GM21360 (cell line): ENCODE measurements around the gene MYH14.
"Not testable (repeated sequence)": the region's sequence is repeated elsewhere in the genome, so short reads cannot be mapped to it uniquely, and the experiment has no call there.

Experiments
- ATAC-seq: cut with Tn5 transposase; IDR thresholded peaks from one replicate; pipeline ENCODE4 v1.9.1; 2021; ENCODE audit warnings: mild to moderate bottlenecking, moderate library complexity; ENCODE audit not compliant: unreplicated experiment

MYH14 gene

GRCh38 chr19:50330365-50331078 is 127.1 kb downstream of the MYH14 start:
- peak; percentile 26 for ATAC-seq

DNA sequence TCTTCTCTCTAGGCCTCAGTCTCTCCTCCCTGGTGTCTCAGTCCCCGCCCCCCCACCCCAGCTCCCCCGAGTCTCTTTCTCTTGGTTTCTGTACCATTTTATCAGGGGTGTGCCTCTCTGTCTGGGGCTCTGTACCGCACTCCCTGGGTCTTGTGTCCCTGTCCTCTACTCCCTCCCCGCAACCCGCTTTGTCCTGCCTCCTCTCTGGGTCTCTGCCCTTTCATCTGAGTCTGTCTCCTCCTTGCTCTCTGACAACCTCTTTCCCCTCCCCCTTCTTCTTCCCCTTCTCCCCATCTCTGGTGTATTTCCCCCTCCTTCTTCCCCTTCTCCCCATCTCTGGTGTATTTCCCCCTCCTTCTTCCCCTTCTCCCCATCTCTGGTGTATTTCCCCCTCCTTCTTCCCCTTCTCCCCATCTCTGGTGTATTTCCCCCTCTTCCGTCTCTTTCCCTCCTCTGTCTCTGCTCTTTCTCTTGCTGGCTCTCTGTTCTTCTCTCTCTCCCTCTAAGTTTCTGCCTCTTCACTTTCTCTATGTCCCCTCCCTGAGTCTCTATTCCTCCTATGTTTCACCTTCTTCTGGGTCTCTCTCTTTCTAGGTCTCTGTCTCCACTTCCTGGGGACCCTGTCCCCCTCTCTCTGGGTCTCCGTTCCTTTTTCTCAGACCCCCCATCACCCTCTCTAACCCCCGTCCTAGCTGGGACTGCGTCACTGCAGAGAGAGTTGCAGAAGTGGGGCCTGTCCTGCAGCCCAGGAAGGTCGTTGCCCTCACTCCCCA is 128.0 kb downstream of the MYH14 start:
- no peak for ATAC-seq

DNA sequence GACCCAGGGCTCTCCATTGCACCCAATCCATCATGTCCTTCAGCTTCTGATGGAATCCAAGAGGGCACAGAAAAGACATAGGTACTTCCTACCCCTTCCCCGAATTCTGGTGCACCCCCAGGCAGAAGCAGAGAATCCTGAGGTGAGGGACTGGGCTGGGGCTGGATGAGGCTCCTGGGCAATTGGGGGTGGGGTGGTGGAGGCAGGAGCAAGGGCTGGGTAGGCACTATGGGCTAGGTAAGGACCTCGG is 128.5 kb downstream of the MYH14 start:
- ATAC-seq = no peak

DNA sequence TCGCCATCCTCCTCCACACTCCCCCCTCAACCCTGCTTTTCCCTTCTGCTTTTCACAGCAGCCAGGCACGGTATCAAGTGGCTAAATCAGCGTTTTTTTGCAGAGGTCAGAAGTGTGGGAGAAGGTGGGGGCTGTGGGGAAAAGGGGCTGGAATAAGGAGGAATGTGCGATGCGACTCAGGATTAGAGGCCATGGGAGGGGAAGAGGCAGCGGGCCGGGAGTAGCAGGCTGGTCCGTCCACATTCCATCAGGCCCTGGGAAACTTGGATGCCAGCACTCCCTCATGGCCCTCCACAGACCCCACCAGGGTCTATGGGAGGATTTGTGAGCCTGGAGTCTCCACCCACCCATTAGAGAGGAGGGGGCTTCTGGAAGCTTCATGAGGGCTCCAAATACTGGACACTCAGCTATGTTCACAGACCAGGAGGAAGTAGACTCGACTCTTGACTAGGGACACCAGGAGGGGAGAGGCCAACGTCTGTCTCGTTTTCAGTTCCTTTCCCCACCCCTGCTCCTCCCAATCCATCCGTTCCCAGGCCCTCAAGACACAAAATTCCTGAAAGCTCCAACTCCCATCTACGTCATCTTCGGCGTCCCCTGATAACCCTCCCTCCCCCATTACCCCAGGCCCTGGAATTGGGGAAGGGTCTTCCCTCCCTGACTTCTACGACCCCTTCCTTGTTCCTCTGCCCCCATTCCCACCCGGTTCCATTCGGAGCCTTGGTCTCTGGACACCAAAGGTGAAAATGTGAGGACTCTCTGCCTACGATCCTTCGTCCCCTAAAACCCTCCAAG is 129.0 kb downstream of the MYH14 start:
- no peak for ATAC-seq

GRCh38 chr19:50333235-50333736 is 129.9 kb downstream of the MYH14 start:
- no peak for ATAC-seq

DNA sequence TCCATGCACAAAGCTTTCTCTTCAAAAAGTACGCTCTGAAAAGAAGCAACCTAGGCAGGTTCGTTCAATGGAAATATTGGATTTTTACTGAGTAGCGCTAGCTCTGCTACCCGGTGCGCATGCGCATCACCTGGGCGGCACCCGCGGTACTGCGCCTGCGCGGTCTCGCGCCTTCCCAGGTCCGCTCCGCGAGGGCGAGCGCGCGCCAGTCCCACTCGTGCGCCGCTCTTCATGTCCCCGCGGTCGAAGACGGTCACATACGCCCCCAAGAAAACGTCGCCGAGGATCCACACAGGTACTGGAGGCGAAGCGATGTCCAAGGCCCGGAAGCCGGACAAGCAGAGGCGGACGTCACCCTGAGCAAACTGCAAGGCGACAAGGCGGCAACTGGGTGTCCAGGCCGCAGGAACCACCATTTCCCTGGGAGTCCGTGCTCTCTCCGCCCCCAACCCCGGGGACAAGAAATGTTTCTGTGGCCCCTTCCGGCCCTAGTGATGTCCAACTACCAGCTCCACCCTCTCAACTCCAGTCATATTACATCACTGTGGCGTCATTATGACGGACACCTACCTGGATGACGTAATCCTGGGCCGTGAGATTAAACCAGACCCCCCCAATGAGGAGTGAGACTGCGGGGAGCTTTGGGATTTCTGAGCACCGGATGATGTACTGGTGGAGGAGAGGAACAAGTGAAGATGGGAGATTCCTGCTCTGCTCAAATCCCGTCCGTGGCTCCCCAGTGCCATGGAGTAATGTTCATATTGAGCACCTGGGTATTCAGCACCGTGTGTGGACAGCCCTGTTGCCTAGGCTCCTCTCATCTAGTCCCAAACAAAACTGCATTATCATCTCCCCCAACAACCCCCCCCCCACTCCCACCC is 130.6 kb downstream of the MYH14 start:
- no peak for ATAC-seq

DNA sequence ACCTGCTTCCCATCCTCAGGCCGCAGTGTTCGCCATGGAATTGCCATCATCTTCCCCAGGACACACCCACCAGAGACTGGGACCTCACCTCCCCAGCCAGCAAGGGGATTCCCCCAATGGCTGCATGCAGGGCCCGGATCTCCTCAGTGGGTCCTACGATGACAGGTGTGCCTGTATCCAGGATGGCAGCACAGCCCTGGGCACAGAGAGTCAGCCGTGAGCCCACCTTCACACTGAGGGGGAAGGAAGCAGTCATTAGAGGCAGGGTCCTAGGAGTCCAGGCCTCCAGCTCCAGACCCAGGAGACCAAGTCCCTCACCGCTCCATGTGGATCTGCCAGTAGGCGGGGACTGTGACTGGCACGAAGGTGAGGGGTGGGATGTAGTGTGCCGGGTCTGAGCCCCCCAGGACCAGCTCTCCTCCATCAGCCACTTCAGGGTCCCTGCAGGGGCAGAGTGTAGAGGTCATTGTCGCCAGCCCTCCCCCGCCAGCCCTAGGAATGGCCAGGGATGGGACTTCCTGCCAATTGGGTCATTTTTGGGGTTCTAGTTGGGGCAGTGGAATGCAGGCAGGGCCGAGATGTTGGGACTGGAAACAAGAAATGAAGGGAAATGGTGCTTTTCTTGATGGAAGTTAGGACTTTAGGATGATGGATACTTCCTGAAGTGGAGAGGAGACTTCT is 131.5 kb downstream of the MYH14 start:
- no peak for ATAC-seq

GRCh38 chr19:50337031-50337430 is 133.6 kb downstream of the MYH14 start:
- not testable (repeated sequence) for ATAC-seq

- ATAC-seq = no peak
These were observed 136.9 kb downstream of the MYH14 start for GRCh38 chr19:50340331-50340730.

GRCh38 chr19:50341091-50341564 is 137.7 kb downstream of the MYH14 start:
- no peak for ATAC-seq

DNA sequence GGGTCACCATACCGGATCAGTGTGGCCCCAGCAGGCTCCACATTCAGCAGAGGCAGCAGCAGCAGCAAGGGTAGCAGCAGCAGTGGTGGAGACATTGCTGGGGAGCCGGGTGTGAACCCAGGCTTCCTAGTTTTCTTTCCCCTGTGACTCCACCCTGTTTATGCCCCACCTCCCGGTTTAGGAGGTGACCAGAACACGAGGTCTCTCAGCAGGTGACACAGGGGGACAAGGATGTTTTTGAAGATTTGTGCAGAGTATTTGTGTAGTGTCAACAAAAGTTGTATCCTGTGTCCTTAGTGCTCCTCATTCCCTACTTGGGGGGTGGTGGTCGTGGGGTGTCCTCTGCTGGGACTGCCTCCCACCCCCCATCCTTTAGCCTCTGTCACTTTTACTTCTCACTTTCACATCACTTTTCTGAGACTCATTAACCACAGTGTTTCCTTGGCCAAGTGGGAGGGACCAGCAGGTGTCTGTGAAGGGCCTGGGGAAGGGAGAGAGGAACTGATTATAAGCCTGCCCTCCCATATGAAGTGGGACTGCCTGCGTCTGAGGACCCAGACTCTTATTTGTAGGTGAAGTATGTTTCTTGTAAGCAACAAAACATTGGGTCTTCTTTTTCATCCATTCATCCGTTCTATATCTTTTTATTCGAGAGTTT is 141.4 kb downstream of the MYH14 start:
- ATAC-seq = peak; percentile 50

DNA sequence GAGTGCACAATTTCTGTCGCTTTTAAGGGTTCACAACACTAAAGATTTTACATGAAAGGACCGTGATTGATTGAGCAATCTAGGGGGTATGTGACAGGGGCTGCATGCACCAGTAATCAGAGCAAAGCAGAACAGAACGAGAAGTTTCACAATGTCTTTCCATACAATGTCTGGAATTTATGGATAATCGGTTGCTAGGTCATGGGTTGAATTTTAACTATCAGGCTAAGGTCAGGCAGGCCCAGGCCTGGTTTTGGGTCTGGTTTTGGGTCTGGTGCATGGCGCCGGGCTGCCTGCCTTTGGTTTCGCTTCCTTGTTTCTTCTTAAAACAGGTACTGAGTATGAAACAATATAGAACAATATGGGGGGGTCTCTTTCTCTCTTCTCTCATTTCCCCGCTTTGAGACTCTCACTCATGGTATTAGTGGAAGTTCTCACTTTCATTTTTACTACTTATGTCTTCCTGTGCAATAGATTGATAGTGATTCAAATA is 143.7 kb downstream of the MYH14 start:
- ATAC-seq = not testable (repeated sequence)

GRCh38 chr19:50349277-50350057 is 146.0 kb downstream of the MYH14 start:
- ATAC-seq = no peak

DNA sequence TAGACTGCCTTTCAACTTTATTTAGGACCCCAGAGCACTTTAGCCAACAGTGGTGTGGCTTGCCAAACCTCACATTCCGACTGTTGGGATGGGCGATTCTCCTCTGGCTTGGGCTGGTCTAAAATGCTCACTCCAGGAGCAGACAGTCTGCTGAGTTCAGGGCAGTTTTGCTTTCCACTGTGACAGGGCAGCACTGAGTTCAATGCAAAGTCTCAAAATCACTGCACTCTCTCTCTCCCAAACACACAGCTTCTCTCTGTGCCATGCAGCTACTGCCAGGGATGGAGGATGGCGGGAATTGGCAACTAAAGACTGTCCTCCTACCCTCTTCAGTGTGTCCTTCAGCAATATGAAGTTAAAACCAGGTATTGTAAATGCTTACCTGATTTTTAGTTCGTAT is 148.8 kb downstream of the MYH14 start:
- no peak for ATAC-seq

DNA sequence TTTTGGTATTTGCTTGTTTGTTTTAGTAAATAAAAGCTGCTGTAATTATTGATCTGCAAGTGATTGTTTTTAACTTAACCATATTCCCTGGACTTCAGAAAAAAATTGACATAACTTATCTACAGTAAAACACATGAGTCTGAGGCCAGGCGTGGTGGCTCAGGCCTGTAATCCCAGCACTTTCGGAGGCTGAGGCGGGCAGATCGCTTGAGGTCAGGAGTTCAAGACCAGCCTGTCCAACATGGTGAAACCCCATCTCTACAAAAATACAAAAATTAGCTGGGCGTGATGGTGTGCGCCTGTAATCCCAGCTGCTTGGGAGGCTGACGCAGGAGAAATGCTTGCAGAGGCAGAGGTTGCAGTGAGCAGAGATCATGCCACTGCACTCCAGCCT is 150.1 kb downstream of the MYH14 start:
- ATAC-seq = not testable (repeated sequence)

- no peak for ATAC-seq
These were observed 153.3 kb downstream of the MYH14 start for GRCh38 chr19:50356691-50357177.

DNA sequence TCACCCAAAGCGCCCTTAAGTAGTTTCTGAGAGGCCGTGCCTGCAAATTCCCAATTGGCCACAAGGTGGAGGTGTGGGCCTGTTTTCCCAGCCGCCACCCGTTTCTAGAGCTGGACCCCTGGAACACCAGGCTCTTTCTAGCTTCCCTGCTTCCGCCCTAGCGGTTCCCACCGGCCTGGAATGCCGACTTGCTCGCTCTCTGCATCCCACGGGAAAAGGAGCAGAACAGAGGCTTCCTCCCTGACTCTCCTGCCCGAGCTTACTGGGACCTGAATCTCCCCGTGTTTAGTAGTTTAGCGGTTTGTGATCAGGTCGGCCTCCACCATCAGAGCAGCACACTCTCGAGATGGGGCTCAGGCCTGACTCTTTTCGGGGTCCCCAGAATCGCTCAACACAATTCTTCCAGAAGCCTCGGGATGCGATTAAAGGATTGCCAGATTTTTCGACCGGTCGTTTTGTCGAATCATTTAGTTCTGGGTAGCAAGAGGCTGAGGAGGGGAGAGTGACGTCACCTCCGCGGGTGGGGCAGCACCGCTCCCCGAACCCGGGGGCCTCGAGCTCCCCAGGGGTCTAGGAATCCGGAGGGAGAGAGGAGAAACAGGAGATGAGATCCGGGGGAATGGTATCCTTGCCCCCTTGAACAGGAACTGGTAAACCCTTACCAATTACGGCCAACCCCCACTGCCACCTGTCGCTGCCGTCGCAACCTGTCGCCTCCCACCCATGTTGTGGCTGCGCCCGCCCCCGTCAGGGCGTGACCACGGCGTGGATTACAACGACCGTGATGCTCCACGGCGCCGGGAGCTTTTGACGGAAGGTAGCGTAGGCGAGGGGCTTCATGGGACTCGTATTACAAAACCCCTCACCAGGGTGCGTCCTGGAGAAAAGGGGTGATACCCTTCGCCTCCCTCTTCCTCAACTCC is 154.0 kb downstream of the MYH14 start:
- no peak for ATAC-seq
